ENCODE results near the gene NEURL4.
A peak's percentile ranks its signal among the peaks of the same experiment; 100 is the strongest.

Gene NEURL4

DNA sequence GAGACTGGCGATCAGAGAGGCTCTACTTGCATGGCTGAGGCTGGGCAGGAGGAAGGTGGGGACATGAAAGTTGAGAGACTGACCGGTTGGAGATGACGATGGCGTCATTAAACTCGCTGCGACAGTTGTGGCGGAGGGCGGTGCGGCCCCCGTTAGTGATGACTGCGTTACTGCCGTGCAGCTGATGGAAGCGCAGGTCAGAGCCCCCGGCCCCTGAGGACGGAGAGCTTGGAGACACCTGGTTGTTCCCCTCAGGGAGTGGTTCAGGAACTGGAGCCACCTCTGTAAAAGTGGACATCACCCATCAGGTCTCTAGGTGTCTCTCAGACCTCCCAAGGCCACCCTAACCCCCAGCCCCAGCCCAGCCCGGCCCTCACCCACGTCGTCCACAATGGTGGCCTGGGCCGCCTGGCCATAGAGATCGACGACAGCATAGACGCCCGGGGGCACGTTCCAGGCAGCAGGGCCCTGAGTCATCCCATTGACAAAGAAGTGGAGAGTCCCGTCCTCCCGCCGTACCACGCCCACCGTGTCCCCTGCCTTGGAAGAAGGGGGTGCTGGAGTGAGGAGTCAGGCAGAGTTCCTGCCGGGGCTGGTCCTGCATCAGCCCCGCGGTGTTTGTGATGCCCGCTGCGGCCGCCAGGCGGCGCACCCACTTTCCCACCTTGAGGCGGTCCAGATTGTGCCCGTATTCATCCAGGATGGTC, 5.3 kb downstream of the NEURL4 start:
- DNase-seq (ENCODE audit: low read depth): peak; percentile 32

DNA sequence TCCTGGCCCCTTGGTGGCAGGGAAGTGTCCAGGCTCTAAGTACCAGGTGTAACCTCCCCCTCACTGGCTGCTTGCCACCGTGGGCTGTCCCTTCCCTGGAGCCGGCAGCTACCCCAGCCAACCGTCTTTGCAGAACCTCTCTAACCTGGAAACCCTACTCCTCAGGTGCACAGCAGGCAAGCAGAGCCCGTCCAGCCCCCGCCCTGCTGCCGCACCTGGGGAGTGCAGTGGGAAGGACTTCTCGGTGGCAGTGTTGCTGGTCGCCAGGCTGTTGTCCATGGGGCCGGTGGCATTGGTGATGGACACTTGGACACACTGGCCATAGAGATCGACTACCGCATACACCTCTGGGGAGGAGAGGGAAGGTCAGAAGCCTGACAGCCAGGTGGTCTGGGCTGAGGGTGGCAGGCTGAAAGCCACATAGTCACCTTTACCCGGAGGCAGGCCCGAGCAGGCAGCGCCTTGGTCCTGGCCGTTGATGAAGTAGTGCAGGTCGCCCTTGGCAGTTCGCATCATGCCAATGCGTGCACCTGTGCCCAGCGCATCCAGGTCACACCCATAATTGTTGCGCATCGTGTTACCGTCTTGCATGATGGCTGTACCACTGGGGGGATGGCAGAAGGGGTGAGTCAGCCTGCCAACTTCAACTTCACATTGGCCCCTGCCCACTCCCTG, 6.5 kb downstream of the NEURL4 start:
- DNase-seq (ENCODE audit: low read depth): no peak

DNA sequence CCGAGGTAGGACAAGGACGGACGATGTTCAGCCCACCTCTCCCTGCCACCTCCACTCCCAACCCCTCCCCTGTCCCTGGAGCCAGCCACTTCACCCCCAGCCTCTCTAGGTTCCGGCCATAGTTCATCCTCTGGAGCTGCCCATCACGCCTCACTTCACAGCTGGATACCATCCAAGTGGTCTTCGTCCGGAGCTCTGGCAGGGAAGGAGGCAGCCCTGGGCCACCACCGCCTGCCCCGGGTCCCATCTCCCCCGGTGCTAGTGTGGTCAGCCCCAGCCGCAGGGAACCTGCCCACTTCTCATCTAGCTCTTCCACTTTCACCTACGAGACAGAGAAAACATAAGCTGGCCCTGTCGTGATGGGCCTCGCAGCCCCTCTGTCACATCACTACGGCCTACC, 7.7 kb downstream of the NEURL4 start:
- no peak for DNase-seq (ENCODE audit: low read depth)

DNA sequence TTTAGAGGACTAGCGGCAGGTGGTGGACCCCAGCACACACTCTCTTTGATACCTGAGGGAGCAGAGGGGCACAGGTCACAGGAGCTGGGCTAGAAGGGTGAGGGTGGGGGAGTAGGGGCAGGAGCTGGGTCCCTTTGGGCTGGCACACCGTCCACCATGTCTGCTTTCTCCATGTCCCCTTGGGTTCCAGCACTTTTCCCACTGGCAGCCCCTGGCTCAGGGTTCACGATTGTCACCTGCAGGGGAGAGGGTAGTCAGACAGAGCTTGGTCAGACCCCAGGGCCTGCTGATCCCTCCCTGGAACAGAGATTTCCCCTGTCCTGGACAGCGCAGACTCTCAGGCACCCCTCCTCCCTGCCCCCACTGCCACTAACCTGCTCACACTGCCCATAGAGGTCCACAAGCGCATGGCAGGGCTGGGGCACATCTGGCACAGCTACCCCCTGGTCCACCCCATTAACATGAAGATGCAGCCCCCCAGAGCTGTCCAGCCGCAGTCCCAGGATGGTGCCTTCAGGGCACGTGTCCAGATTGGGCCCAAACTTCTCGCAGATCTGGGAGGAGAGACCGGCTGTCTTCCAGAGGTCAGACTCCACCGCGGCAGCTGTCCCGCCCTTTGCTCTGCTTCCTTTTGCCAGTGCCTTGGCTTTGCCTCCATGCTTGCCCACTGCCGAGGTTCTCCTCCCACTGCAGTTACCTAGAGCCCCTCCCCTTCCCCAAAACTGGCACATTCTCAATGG, 10.8 kb downstream of the NEURL4 start:
- DNase-seq (ENCODE audit: low read depth): no peak

DNA sequence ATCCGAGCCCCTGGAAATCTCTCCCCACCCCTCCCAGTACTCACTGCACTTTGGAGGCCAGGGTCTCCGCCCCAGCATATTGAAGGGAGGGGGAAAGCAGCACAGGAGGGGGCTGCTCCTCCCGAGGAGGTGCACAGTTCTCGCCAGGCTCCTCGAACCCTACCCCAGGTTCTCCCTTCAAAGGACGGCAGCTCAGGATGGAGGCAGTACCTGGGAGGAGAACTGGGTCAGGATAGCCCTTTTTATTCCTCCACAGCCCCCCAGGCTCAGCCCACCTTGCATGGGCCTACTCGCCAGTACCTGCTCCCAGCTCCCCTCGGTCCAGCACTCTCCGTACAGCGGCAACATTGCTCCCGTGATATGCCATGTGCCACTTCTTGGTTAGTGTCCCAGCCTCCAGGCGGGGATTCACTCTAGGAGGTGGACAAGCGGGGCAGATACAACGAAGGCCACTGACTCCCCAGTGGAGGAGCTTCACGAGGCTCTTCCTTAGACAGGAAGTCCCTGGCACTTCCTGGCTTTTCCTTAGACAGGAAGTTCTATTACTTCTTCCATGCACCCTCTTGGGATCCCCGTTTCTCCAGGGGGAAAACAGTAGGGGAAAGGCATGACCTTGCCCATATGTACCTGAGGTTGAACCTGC, 11.9 kb downstream of the NEURL4 start:
- no peak for DNase-seq (ENCODE audit: low read depth)

DNA sequence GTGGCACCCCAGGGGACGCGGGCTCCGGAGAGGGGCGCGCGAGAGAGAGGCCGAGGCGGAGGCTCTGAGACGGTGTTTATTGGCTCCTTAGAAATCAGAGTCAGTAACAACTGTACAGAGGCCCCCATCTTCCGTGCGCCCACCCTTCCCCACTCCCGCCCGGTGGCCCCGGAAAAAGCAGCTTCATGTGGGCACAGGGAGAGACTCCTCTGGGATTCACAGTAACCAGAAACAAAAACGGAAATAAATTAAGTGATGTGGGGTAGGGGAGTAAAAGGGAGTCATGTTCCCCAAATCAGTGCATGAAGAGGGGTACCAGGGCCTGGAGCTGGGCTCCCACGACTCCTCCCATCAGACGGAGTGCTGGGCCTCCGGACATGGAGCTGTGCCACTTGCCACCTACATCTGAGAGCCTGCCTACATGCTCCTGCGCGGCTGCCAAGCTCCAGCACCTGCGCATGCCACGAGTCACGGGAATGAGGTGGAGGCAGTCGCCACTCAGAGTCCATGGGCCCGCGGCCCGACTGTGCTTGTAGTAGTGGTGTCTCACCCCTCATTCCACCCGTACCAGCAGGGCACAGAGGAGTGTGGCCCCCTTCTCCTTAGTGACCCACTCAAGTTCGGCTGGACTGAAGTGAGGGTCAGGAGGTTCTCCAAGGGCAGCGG, 13.4 kb downstream of the NEURL4 start:
- DNase-seq (ENCODE audit: low read depth): no peak

DNA sequence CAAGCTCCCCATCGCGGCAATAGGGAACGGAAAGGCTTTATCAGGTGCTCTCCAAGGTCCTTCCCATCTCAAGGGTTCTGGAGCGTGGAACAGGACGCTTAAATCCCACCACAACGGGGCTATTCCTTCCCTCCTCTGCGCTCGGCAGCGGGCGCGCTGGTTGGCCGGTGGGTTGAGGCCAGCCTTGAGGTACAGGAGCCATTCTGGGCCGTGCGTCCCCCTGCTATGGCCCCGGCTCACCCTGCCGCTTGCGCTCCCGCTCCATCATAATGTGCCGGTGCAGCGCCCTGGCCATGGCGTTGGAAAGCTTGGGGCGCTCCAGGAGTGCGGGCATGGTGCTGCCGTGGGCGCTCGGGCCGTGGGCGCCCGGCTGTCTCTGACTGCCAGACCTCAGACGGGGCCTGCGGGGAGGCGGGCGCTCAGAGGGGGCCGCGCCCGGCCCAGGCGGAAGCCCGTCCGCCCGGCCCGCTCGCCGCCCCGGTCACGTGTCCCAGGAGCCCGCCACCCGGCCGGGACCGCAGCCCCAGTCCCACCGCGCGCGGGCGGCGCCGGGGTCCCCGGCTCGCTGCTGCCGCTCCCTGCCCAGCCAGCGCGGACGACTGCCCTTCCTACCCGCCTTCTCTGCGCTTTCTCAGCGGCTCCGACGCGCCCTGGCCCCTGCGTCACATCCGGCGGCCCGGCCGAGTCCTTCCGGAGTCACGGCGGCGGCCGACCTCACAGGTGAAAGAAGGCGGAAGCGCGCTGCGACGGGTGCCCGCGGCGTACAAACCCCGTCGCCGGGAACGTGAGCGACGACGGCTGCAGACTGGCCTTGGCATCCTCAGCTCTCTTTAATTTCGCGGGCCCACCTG, 14.2 kb downstream of the NEURL4 start, which contains the start of gene GPS2:
Gene GPS2 (minus strand): TSS at position 642 of the 851 bp plus-strand sequence. CDS start 308 bp downstream, at position 334.
- peak; percentile 82 for DNase-seq (ENCODE audit: low read depth)

DNA sequence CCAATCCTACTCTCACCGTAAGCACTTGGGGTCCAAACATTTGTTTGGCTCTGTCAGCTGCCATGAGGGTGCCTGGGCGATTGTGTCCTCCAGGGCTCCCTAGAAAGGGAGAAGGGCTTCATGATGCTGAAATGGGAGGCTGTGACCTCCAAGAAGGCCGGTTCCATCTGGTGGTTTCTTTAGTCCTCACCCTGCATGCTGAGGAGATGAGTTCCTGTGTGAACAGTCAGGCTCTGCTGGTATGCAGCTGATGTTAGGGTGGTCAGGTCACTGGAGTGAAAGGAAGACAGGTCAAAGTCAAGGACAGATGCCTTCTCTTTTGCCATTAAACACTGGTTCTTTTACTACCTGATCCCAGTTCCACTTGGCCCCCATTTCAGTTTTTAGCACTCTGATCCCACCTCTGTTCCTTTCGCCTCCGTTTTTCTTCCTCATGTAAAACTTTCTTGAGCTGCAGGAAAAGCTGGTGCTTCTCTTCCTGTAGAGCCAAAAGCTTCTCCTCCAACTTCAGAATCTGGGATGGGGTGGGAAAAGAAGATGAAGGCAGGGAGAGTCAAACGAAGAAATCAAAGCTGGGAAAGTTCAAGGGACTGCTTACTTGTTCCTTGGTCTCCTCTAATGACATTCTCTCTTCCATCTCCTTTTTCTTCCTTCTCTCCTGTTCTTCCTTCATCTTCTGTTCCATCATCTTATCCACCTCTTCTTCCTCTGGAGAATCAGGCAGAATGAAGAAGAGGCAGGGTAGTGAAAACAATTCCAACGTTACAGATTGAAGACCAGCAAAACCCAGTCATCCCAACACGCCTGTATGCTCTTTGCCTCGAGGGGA, 15.0 kb downstream of the NEURL4 start:
- peak; percentile 49 for DNase-seq (ENCODE audit: low read depth)

DNA sequence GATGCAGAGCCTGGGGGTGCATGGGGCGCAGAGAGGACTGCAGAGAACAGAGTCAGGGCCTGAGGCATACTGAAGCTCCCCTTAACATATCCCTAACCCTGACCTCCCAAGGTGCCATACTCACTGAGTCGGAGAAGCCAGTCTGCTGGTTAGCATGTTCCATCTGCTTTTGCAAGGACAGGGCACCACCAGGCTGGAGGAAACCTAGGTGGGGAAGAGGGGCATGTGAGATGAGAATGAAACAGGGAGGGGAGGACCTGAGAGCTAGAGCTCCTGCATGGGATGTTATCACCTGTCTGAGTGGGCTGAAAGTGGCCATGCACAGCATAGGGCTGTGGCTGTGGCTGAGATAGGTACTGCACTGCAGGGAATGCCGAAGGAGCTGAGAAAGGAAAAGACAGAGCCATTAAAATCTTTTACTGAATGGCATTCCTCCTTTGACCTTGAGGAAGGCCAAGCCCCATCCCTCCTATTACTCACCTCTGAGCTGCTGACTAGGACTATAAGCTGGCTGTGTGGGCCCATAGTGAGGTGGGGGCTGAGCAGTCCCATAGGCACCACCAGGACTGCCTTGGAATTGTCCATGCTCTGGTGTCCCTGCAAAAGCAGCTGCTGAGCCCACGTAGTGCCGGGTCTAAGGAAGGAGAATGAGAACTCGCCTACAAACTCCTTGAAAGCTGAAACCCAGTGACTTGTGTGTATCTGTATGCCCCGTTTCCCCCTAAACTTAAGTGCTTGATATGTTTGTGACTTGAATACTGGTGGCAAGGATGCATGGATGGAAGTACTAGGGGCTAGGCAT, 15.8 kb downstream of the NEURL4 start:
- no peak for DNase-seq (ENCODE audit: low read depth)

DNA sequence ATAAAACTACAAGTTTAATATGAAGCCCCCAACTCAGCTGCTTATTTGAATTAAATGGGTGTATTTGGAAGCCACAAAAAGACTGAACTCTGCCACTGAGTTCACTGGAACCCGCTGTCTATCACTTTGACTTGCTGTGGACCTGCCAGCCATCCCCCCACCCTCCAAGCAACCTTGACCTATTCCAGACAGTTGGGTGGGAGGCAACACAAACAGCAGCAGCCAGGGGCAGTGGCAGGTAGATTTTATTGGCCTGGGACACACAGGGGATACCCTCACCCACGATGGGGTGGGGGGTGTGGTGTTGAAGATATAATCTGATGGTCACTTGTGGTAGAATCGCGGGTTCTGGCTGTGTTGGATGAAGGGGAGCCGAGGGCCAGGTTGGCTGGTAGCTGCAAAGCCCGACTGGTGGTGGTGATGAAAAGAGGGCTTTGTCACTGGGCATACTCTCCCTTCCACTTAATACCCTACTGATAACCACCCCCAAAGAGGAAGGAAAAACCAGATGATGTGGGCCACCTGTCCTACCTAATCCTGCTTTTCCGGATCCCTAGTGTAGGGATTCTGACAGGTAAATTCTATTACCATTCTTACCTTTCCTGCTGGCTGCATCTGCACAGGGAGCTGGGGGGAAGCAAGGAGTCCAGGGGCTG, 16.6 kb downstream of the NEURL4 start:
- DNase-seq (ENCODE audit: low read depth): no peak

DNA sequence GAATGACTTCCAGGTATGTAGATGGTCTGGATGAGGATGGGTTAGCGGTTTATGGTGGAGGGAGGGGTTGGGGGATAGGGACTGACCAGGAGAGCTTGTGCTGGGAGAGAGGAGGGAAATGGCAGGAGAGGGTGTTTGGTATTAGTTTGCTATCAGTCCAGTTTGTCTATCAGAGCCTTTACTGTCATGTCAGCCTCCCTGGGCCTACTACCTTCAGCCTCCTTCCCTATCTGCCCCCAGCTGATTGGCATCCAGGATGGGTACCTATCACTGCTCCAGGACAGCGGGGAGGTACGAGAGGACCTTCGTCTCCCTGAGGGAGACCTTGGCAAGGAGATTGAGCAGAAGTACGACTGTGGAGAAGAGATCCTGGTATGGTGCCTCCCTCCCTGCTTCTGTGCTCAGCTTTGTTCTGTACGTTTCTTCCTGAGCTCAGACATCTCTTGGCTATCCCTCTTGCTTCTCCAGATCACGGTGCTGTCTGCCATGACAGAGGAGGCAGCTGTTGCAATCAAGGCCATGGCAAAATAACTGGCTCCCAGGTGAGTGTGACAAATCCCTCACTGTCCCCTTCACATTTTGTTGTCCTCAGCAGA, 17.9 kb downstream of the NEURL4 start:
- no peak for DNase-seq (ENCODE audit: low read depth)

DNA sequence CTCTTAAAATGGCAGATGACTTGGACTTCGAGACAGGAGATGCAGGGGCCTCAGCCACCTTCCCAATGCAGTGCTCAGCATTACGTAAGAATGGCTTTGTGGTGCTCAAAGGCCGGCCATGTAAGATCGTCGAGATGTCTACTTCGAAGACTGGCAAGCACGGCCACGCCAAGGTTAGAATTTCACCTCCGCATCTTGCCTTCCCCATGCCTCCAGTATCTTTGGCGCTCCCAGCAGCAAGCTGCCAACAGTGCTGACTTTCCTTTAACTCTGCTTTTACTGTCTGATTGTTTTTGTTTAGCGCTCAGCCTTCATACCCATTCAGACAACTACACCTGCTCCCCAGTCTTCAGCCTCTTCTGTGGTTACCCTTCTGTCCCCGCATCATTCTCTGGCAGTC, 19.5 kb downstream of the NEURL4 start:
- no peak for DNase-seq (ENCODE audit: low read depth)

DNA sequence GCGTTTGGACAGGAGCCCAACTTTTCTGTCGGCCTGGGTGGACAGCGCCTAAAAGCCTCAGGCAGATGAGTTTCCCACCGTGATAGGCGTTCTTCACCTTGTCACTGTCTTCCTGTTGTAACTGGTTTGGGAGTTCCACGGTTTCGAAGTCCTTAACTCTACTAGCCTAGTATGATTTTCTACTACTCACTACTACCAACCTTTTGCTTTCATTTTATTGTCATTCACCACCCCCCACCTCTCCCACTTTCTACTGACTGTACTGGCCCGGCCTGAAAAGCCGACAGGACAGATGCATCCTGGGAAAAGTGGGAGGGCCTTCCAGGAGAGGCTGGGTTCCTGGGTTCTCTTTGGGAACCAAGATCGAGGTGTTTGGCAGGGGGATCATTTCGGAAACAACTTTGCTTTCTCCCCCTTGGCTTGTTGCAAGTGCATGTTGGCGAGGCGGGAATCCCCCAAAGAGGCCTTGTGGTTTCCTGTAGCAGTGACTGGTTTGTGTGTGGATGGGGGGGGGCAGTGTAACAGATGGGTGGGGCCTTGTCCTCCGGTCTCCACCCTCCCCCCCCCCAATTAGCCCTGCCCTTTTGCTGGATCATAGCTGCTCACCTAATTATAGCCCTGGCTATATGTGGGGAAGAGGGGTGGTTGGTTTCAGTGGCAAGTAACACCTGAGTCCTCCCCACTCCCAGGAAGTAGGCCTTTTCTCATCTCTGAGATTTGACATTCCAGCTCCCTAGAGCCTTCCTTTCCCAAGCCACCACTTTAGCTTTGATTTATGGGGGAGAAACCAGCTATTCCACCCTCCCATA, 20.3 kb downstream of the NEURL4 start:
- DNase-seq (ENCODE audit: low read depth): peak; percentile 88

DNA sequence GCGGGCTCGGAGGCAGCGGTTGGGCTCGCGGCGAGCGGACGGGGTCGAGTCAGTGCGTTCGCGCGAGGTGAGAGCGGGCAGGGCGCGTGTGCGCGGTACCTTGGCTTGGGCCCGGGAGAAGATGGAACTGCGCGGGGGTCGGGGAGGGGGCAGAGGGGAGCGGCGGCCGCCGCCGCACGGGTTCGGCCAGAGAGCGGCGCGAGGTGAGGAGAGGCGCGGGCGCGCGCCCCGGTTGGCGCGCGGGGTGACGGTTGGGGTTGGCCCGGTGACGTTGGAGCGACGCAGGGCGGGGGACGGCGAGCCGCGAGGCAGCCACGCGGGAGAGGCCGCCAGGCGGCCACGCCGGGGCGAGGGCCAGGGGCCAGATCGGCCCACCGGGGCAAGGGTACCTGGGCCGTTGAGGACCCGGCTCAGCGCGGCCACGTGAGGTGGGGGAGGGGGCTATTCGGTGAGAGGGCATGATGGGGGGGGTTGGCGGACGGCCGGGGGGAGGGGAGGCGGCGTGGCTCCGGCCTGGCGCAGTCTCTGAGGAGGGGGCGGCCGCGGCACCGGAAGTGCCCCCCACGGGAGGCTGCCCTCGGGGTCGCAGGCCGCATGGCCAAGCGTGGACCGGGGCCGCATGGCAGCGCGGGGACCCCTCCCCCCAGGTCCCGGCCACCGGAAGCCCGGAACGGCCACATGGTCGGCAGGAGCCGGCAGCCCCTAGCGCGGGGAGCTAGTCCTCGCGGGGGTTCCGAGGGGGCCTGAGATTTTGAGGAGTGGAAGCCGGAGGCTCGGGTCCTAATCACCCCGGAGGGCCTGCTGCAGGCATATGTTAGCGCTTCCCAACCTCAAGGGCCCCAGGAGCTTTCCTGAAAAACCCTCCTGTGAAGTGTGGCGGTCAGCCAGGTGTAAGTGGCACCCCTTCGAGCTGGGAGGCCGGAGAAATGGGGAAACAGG, 21.2 kb downstream of the NEURL4 start:
- peak; percentile 44 for DNase-seq (ENCODE audit: low read depth)

DNA sequence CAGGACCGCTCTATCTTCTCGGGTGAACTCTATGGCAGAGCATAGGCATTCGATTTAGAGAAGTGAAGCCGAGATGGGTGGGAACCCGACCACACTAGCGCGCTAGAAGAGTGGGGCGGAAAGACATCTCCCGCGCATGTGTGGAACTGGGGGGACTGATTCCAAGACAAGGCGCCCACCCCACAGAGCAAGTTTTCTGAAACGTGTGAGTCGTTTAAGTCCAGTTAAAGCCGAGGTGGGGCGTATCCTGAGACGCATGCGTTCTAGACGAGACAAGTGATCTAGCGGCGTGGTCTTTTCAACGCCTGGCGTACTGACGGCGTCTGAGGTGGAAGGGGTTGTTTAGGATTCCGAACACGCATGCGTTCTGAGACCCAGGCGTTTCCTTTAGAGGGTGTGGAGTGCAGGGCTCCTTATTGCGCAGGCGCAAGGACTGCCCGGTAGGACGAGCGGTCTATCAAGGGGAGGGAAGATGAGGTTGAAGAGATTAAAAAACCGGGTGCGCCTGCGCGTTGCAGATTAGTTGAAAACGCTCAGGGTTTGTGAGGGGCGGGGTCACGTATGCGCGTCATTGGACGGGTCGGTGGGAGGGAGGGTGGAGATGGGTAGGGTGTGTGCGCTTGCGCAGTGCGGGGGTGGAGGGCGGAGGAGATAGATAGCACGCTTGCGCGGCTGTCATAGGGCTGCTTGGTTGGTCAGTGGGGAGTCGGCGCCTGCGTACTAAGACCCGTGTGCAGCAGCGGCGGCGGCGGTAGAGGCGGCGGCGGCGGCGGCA, 22.0 kb downstream of the NEURL4 start, which contains the start of gene EIF5A:
Gene EIF5A (plus strand): TSS at position 718 of the 775 bp plus-strand sequence. CDS start 2,008 bp downstream, outside the sequence.
- peak; percentile 100 for DNase-seq (ENCODE audit: low read depth)
